GM03348 (cell line): Measurements from ENCODE around the gene RRP15.

Experiments
- DNase-seq: peaks from one replicate; pipeline ENCODE4 v3.0.0; 2012; ENCODE audit warnings: low spot score

Gene RRP15

GRCh38 chr1:218362418-218363076 is 77.5 kb downstream of the RRP15 start:
- no peak for DNase-seq

- DNase-seq, result no peak
Measured at GRCh38 chr1:218363141-218363540, 78.0 kb downstream of the RRP15 start.

DNA sequence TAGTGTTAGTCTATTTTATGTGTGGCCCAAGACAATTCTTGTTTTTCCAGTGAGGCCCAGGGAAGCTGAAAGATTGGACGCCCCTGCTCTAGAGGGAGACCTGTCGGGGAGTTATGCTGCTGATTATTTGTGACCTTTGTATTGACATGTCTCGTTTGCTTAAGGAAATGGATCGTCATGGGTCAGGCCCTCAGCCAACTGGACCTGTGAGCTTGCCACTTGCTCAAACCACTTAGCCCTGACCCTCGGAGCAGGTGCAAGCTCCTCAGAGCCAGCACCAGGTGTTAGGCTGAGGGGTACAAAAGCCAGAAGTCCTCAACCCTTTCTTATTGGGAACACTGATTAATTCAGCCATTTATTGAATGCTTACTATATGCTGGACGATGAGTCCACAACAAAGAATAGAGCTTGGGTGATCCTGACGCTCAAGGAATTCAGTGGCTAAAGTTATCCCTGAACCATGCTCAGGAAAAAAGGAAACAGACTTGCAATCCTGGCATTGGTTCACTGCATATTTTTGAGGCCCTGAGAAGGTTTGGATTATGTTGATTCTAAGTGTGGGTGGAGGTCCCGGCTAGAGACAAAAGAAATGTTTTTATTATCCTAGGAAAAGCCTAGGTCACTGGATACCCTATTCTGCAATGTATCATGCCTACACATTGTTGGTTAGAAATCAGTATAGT is 79.1 kb downstream of the RRP15 start:
- DNase-seq, result peak; percentile 9

GRCh38 chr1:218365226-218365999 is 80.3 kb downstream of the RRP15 start:
- DNase-seq, result peak; percentile 39

DNA sequence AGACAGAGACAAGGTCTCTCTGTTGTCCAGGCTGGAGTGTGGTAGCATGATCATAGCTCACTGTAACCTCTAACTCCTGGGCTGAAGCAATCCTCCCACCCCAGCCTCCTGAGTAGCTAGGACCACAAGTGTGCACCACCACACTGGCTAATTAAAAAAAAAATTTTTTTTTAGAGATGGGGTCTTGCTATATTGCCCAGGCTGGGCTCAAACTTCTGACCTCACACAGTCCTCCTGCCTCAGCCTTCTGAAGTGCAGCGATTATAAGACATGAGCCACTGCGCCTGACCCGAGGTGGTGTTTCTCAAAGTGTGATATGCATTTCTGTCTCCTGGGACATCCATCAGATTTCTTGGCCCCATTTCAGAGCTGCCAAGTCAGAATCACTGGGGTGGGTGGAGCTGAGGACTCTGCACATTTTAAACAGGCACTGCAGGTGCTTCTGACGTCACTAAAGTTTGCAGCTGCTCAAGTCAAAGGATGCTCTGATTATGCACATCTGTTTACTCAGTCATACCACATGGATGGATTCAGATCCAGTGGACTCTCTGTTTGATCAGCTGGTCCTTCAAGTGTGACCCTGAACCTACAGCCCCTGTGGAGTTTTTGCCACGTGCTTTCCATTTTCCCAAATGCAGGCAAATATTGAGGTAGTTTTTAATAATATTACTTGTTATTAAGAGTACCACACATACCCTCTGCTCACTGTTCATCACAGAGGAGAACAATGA is 81.4 kb downstream of the RRP15 start:
- DNase-seq, result no peak

DNA sequence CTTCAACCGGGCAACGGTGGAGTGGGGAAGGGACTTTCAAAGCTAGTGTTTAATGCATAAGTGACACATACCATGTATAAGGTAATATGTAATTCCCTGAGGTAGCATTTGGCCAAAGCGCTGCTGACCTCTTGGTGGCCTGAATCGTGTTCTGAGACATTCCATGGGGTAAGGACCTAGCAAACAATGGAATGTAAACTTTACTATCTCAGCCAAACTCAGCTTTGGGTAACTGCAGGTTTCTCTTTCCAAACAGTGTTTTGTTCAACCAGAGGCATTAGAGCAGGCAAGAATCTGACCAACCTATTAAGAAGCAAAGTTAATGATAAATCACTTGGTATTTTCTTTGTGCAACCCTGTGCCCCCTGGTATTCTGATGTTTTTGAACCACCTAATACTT is 82.0 kb downstream of the RRP15 start:
- DNase-seq, result no peak

GRCh38 chr1:218368686-218369085 is 83.6 kb downstream of the RRP15 start:
- no peak for DNase-seq

- DNase-seq, result peak; percentile 66
Measured at GRCh38 chr1:218369688-218370511, 84.8 kb downstream of the RRP15 start.

DNA sequence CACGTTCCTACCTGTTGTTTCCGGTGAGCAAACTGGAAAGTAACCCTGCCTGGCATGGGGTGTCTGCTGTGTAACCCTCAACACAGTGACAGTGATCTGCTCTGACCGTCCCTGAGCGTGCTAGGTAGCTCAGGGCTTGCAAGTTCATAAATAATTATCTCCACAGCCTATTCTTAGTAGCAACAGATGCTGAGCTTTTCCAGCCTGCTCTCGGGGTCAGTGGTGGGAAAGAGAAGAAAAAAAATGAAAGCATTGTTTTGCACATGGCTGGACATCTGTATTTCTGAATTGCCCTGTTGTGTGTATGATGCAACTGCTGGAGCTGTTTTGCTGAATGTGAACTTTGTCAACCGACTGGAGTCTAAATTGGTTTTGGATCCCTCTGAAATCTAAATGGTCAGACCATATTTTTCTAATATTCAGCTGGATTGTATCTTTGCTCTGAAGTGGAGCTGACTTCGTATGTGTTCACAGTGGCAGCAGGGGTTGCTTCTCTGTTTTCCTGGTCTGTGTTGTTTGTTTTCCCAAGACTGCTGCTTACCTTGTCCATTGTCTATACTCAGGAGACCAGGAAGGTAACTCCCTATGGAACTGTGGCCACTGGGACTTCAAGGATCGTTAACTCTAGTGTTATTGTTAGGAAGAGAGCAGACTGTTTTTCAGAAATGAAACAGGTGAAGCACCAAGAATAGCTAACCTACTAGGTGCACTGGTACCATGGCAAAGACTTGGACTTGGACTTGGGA is 87.0 kb downstream of the RRP15 start:
- peak; percentile 63 for DNase-seq

GRCh38 chr1:218374401-218375353 is 89.6 kb downstream of the RRP15 start:
- no peak for DNase-seq

GRCh38 chr1:218376722-218377121 is 91.6 kb downstream of the RRP15 start:
- no peak for DNase-seq

DNA sequence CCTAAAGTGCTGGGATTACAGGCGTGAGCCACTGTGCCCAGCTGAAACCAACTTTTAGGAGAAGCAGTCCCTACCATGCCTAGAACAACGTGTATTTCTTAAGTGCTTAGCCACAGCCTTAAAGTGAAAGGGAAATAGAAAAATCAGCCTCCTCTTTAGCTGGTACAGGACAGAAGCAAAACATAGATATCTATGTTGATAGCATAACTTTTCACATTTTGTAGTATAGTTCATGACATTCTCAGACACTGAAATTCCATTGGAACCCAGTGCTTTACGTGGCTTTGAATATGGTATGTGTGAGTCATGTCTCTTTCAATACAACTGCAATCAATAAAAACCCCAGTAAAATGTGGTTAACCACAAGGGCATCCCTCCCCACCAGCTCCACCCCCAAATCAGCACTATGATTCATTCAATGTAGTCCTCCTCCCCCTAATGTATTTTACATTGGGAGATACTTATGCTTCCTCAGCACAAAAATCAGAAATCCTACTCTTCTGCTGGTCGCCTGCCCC is 92.1 kb downstream of the RRP15 start:
- peak; percentile 93 for DNase-seq

- peak; percentile 75 for DNase-seq
Measured at GRCh38 chr1:218380125-218380977, 95.3 kb downstream of the RRP15 start.

GRCh38 chr1:218382261-218382660 is 97.2 kb downstream of the RRP15 start:
- DNase-seq, result no peak

- no peak for DNase-seq
Measured at GRCh38 chr1:218383051-218383450, 98.0 kb downstream of the RRP15 start.

- DNase-seq, result no peak
Measured at GRCh38 chr1:218383681-218384080, 98.6 kb downstream of the RRP15 start.

GRCh38 chr1:218384581-218384993 is 99.5 kb downstream of the RRP15 start:
- DNase-seq, result peak; percentile 37
